Measurements from ENCODE around the gene VPS11.

VPS11 gene

DNA sequence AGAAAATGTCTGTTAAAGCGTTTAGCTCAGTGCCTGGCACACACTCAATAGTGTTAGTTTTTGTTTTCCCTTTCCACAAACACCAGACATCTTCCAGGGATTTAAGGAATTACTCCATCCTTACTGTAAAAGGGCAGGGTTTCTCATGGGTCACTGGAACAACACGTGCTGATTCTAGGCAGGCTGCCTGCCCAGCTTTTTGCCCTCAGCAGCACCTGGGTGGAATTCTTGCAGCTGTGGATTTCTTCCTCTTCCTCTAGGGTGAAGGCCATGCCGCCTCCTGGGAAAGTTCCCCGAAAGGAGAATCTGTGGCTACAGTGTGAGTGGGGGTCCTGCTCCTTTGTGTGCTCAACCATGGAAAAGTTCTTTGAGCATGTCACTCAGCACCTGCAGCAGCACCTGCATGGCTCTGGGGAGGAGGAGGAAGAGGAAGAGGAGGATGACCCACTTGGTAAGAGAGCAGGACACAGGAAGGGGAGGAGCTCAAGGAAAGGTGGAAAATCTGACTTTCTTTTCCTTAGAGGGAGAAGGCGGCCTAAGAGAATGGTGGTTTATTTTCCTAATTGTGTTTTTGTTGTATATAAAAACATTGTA lies 59.2 kb downstream of the VPS11 start:
- Histone ChIP-seq H3K36me3 (ENCODE audit: control insufficient read depth, insufficient read depth, low read length) (peaks cover 46% of the 10 kb centered on the region), H3K9ac (ENCODE audit: low read length) (no peak overlapping the region), H3K4me3 (ENCODE audit: low read depth, low read length) (no peak overlapping the region), H3K4me1 (ENCODE audit: control insufficient read depth, insufficient read depth, low read length) (peaks cover 6% of the 10 kb centered on the region; the same call in 1 of the 2 replicates), H3K27me3 (ENCODE audit: control insufficient read depth, insufficient read depth, low read length) (no peaks in the 10 kb centered on the region), H3K27ac (ENCODE audit: low read depth, low read length) (no peak overlapping the region), H3K9me3 (ENCODE audit: control insufficient read depth, insufficient read depth, low read depth, low read length) (no peaks in the 10 kb centered on the region)

DNA sequence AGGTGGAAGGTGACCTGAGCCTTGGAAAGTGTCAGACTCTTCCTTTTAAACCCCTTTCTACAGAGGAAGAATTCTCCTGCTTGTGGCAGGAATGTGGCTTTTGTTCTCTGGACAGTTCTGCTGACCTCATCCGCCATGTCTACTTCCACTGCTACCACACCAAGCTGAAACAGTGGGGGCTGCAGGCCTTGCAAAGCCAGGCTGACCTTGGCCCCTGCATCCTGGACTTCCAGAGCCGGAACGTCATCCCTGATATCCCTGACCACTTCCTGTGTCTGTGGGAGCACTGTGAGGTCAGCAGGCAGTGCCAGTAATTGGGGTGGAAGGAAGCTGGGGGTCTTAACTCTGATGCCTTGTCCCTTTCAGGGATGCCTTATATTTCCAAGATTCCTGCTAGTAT lies 63.0 kb downstream of the VPS11 start:
- Histone ChIP-seq H3K9me3 (ENCODE audit: control insufficient read depth, insufficient read depth, low read depth, low read length) (no peaks in the 10 kb centered on the region), H3K27ac (ENCODE audit: low read depth, low read length) (no peak overlapping the region), H3K36me3 (ENCODE audit: control insufficient read depth, insufficient read depth, low read length) (peaks cover 65% of the 10 kb centered on the region), H3K9ac (ENCODE audit: low read length) (no peak overlapping the region), H3K4me1 (ENCODE audit: control insufficient read depth, insufficient read depth, low read length) (no peaks in the 10 kb centered on the region), H3K4me3 (ENCODE audit: low read depth, low read length) (no peak overlapping the region), H3K27me3 (ENCODE audit: control insufficient read depth, insufficient read depth, low read length) (no peaks in the 10 kb centered on the region)

All from HUES6 (cell line).